Epithelial cell of esophagus (primary cell): Measurements from ENCODE around the gene SMIM12.

Experiments used
- DNase-seq: peaks from one replicate; pipeline ENCODE4 v3.0.0; 2010; ENCODE audit warnings: low read depth
- H3K4me3 ChIP-seq: 2 replicates; pipeline ENCODE4 v1.5.1; 2011; ENCODE audit warnings: mild to moderate bottlenecking, low read length, control low read depth
- TF ChIP-seq, protein P1 (sequence below): IDR thresholded peaks from 2 replicates; pipeline ENCODE4 v1.5.1; 2011; ENCODE audit warnings: low read depth, mild to moderate bottlenecking, low read length, control low read depth, inconsistent platforms; ENCODE audit not compliant: insufficient read depth; ENCODE audit errors: missing control alignments

The SMIM12 gene

DNA sequence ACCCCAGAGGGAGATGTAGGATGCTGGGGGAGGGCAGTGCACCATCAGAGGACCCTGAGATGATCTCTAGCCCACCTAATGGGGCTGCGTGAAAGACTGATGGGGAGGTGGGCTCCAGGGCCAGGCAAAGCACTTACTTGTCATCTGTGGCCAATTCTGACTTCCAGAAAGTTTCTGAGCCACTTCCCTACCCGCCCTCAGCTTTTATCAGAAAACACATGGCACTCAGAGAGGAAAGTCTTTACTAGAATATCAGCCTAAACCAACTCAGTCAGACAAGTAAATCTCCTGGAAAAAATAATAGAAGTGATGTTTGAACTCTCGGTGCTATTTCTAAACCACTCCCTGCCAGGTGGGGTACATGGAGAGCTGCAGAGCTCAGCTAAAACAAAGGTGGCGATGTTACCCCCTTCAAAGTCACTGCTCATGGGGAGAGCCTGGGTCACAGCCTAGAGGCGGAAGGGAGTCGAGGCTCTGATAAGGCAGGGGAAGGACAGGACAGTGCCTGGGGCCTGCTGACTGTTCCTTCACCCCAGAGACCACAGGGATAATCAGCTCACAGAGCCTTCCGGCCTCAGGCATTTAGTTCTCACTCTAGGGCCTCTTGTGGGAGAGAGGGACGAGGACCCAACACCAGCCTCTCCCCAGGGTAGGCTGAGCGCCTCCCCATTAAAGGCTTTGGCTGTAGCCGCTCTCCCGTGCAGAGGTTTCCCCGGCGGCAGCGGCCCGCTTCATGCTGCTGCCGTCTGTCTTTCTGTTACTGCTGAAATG lies 14.2 kb downstream of the SMIM12 start:
- TF ChIP-seq, protein P1, sequence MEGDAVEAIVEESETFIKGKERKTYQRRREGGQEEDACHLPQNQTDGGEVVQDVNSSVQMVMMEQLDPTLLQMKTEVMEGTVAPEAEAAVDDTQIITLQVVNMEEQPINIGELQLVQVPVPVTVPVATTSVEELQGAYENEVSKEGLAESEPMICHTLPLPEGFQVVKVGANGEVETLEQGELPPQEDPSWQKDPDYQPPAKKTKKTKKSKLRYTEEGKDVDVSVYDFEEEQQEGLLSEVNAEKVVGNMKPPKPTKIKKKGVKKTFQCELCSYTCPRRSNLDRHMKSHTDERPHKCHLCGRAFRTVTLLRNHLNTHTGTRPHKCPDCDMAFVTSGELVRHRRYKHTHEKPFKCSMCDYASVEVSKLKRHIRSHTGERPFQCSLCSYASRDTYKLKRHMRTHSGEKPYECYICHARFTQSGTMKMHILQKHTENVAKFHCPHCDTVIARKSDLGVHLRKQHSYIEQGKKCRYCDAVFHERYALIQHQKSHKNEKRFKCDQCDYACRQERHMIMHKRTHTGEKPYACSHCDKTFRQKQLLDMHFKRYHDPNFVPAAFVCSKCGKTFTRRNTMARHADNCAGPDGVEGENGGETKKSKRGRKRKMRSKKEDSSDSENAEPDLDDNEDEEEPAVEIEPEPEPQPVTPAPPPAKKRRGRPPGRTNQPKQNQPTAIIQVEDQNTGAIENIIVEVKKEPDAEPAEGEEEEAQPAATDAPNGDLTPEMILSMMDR: no peak
- DNase-seq: no peak
- no peak overlapping the region for H3K4me3 ChIP-seq

GRCh38 chr1:34844252-34844634 lies 15.3 kb downstream of the SMIM12 start:
- TF ChIP-seq, protein P1: no peak
- no peak for DNase-seq
- no peak overlapping the region for H3K4me3 ChIP-seq

- TF ChIP-seq, protein P1: no peak
- no peak overlapping the region for H3K4me3 ChIP-seq
- DNase-seq: no peak
Observed at GRCh38 chr1:34843392-34844251, 15.9 kb downstream of the SMIM12 start.

DNA sequence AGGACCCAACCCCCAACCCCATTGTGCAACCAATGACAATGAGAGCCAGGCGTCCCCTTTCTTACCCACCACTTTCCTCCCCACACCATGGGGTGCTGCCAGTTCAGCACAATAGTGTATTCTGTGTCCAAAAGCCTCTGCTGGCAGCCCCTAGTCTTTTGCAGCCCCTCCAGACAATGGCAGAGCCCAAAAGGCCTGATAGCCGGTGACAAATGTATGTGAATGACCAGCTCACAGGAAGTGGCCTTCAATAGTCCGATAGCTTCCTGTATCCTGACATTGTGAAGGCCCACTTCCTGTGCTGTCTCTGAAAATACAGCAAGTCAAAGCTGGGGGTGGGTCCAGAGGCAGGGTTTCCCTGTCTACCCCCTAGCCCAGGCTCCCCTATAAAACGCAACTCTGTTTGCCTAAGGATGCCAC lies 16.6 kb downstream of the SMIM12 start:
- TF ChIP-seq, protein P1: no peak
- no peak overlapping the region for H3K4me3 ChIP-seq
- no peak for DNase-seq

DNA sequence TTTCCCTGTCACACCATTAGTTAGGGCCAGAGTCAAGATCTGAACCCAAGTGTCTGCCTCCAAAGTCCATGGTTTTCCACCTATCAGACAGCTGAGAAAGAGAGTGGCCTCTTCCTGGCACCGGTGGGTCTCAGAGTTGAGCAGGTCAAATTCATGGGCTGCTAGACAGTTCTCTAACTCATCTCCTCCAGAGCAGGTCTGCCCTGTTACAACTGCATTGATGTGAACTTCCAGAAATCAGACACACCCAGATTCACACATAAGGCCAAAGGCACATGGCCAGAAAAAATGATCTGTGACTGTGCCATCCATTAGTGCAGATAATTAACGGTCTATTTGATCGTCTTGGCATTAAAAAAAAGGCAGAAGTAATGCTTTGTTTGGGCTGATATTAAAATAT lies 17.5 kb downstream of the SMIM12 start:
- TF ChIP-seq, protein P1: no peak
- DNase-seq: no peak
- H3K4me3 ChIP-seq: no peak overlapping the region

DNA sequence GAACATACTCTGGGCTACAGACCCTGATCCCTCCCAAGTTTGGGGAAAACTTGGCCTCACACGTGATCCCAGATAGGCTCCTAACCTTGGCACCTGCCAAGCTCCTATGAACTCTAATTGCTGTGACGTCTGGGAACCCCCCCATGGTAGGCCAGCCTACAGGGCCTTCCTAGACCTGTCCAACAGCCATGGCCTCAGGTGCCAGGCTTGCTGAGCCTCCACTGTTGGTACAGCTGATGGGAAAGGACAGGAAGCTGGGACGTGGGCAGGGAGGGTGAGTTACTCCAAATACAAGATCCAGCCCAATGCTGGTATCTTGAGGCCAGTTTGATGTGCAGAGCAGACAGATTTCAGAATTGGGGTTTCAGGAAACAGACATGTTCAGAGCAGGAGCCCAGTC lies 19.1 kb downstream of the SMIM12 start:
- no peak for DNase-seq
- TF ChIP-seq, protein P1: no peak
- no peak overlapping the region for H3K4me3 ChIP-seq
